ENCODE results near the gene DNAH6.

- TF ChIP-seq CTCF (optimal IDR thresholded peaks at IDR 0.05 in 1 of 3, IDR thresholded peaks at IDR 0.05 in 1 of 3, conservative IDR thresholded peaks at IDR 0.05 in 1 of 3; ENCODE audit: extremely low read depth in 1 of 3, insufficient read depth in 2 of 3, low read length in 3 of 3) (no peak), EZH2 (IDR thresholded peaks at IDR 0.05; ENCODE audit: low read length) (no peak)
These were observed 329.9 kb downstream of the DNAH6 start for GRCh38 chr2:84846041-84846663.
